GM19240 (cell line): ENCODE data around the gene CHCT1.

Source experiments
- DNase-seq: peaks from one replicate; pipeline ENCODE4 v3.0.0; 2011; ENCODE audit warnings: low spot score; ENCODE audit not compliant: insufficient read length

CHCT1 gene

DNA sequence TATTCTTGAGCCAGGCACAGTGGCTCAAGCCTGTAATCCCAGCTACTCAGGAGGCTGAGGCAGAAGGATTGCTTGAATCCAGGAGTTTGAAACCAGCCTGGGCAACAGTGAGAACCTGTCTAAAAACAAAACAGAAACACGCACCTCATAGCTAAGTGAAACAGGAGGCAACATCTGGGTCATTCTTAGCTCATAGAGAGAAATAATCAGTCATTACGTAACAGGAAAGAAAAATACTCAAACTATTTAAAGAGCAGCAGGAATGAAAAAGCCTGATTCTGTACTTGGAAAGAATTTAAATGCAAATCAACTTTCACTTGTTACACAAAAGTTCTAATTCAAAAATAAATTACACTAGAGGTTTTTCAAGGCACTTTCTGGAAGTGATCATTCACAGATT is 17.2 kb downstream of the CHCT1 start:
- DNase-seq = no peak

DNA sequence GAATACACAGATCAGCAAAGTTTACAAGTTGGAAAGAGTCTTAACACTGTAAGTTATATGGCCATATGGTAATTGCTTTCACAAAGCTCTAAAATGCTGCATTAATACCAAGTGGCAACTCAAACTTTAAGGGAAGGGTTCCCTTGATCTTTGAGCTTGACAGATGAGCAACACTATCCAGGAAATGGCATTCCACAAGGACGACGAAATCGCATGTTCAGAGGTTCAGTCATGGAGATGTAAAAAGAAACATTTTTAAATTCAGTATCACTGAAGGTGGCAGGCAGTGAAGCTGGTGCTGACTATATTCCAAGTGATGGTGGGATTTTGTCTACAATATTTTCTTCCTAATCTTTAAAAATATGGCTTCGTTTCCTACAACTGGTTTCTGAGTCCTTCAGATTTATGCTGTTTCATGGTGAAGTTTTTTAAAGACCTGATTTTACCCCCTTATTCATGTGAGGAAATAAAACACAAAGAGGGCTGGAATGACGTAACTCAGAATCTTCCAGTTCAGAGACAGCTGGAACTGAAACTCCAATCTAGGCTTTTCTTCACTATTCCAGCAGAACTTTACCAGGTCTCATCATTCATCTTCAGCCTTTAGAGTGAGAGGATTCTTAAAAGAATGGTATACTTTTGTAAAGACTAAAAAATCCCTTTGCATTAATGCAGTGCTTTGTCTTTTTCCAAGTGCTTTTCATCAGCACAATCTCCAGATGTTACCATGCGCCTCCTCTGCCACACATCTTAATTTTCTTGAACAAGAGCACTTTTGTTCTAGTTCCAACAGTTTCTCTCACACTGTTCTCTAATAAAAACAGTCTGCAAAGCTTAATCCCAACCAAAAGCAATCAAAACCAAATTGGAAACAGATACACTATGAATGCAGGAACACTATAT is 20.2 kb downstream of the CHCT1 start:
- no peak for DNase-seq

GRCh38 chr17:60443713-60444112 is 21.4 kb downstream of the CHCT1 start:
- no peak for DNase-seq

GRCh38 chr17:60445144-60445543 is 22.9 kb downstream of the CHCT1 start:
- no peak for DNase-seq

GRCh38 chr17:60447375-60447774 is 25.1 kb downstream of the CHCT1 start:
- DNase-seq = no peak

GRCh38 chr17:60451071-60451470 is 28.8 kb downstream of the CHCT1 start:
- DNase-seq = no peak

- DNase-seq = no peak
These were observed 29.7 kb downstream of the CHCT1 start for GRCh38 chr17:60451965-60452364.

DNA sequence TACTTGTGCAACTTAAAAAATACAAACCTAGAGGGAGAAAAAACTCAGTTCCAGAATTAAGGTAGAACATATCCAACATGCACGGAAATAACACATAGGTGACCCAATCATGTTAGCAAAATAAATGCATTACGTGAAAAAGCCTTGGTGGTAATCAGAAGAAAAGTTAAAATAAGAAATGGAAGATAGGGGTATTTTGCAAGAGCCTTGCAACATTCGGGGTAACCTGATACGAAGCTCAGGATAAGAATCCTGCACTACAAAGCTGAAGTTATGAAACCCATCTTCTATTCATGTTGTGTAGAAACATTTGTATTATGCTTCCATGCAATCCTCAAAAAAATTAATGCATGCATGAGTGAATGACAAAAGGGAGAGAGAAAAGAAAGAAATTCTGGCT is 33.1 kb downstream of the CHCT1 start:
- DNase-seq = no peak

GRCh38 chr17:60457148-60457547 is 34.9 kb downstream of the CHCT1 start:
- DNase-seq = no peak

GRCh38 chr17:60461584-60461983 is 39.3 kb downstream of the CHCT1 start:
- DNase-seq = no peak

DNA sequence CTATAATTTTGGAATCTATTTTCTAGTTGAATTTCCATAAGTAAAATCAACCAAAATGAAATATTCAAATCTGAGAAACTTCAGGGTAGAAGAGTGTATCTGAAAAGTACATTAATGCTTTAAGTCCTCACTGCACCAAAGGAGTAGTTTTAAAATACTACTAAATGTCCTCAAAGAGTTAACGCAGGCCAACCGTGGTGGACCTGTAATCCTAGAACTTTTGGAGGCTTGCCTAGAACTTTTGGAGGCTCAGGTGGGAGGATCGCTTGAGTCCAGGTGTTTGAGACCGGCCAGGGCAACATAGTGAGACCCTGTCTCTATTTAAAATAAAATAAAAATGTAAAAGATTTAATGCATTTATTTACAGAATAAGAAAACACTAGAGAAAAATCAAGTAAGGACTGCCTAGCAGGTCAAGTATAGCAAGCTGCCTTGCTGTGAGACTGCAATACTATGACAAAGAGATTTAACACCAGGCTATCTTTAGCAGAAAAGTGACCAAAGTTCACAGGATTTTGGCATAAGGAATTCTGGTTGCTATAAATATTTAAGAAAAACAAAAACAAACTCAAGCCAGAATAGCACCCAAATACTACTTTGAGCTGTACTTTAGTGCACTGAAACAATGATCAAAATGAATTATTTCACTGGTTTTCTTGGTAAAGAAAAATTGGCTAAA is 41.0 kb downstream of the CHCT1 start:
- DNase-seq = no peak

- no peak for DNase-seq
These were observed 42.1 kb downstream of the CHCT1 start for GRCh38 chr17:60464343-60464742.

DNA sequence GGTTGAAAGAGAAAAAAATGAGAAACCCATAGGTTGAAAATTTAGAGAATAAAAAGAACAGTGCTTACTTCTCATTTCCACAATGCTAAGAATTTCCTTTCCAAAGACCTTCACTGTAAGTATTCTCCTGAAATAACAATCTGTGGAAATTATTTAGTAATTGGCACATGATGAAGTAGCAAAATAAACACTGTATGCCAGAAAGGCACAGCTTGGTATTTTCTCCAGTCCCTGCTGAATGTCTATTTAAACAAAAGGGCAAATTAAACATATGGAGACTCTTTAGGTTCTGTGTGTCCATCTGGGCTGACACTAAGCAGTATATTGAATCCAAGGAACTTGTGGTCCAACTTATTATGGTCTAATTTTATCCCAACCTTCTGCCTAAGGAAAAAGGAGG is 46.1 kb downstream of the CHCT1 start:
- DNase-seq = no peak

GRCh38 chr17:60471451-60471850 is 49.2 kb downstream of the CHCT1 start:
- DNase-seq = no peak

DNA sequence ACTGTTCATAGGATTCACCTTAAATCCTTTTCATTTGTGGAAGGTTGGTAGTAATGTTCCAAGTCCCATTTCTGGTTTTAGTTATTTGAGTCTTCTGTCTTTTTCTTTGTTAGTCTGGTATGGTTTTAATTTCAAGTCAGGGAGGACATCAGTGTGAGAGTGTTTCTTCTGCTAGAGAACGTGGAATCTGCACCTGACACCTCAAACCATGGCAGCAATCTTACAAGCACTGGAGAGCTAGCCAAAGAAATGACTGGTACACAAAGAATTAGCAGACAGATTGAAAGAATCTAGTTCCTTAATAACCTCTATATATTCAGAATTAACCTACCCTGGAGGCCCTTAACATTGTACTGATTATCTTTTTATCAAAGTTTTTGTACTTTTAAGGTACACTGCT is 50.2 kb downstream of the CHCT1 start:
- no peak for DNase-seq

GRCh38 chr17:60473788-60474187 is 51.5 kb downstream of the CHCT1 start:
- no peak for DNase-seq
